Tibial nerve (tissue), 4 donors: Measurements from ENCODE around the gene RPL13.

ENCODE experiments used
- EP300 ChIP-seq, 2 donors: sonication (generic); formaldehyde crosslinking; IDR thresholded peaks; one replicate each; pipeline ENCODE4 v1.6.1; 2017; ENCODE audit warnings: antibody characterized with exemption in 2 of 2, mild to moderate bottlenecking in 1 of 2
- POLR2A ChIP-seq, 2 donors: fragments of 450-650 bp; IDR thresholded peaks; one replicate each; pipeline ENCODE4 v1.6.1; 2017; ENCODE audit warnings: antibody characterized with exemption in 2 of 2, mild to moderate bottlenecking in 2 of 2, moderate library complexity in 2 of 2
- TF ChIP-seq, protein P1 (sequence below), 5 experiments: fragments of 200-600 bp in 3 of 5; fragments of 450-650 bp in 2 of 5; sonication (generic) in 3 of 5; IDR thresholded peaks; one replicate each; pipeline ENCODE4 v1.5.1; 2016 to 2019; ENCODE audit warnings: antibody characterized with exemption in 5 of 5, mild to moderate bottlenecking in 3 of 5, moderate library complexity in 2 of 5

DNA sequence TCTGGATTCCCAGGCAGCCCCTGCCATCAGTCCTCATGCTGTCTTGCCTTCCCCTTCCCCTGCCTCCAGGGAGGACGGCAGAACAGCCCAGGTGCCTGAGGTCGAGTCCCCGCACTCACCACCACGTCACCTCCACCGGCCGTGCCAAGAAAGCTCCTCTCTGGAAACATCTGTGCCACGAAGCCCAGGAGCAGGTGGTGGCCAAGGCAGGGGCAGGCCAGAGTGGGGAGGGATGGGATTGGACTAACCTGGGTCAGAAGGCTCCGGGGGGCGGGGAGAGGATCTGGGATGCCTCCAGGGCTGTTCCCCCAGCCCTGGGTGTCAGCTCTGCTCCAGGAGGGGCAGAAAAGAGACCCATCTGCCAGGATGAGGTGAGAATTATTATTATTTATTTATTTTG, 45.5 kb downstream of the RPL13 start:
- TF ChIP-seq, protein P1, sequence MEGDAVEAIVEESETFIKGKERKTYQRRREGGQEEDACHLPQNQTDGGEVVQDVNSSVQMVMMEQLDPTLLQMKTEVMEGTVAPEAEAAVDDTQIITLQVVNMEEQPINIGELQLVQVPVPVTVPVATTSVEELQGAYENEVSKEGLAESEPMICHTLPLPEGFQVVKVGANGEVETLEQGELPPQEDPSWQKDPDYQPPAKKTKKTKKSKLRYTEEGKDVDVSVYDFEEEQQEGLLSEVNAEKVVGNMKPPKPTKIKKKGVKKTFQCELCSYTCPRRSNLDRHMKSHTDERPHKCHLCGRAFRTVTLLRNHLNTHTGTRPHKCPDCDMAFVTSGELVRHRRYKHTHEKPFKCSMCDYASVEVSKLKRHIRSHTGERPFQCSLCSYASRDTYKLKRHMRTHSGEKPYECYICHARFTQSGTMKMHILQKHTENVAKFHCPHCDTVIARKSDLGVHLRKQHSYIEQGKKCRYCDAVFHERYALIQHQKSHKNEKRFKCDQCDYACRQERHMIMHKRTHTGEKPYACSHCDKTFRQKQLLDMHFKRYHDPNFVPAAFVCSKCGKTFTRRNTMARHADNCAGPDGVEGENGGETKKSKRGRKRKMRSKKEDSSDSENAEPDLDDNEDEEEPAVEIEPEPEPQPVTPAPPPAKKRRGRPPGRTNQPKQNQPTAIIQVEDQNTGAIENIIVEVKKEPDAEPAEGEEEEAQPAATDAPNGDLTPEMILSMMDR (IDR thresholded peaks at IDR 0.05): no peak
- no peak for TF ChIP-seq POLR2A (IDR thresholded peaks at IDR 0.05)
- TF ChIP-seq EP300 (IDR thresholded peaks at IDR 0.05): no peak
